ENCODE results near the gene GMDS.
A peak's percentile ranks its signal among the peaks of the same experiment; 100 is the strongest.

GMDS gene

DNA sequence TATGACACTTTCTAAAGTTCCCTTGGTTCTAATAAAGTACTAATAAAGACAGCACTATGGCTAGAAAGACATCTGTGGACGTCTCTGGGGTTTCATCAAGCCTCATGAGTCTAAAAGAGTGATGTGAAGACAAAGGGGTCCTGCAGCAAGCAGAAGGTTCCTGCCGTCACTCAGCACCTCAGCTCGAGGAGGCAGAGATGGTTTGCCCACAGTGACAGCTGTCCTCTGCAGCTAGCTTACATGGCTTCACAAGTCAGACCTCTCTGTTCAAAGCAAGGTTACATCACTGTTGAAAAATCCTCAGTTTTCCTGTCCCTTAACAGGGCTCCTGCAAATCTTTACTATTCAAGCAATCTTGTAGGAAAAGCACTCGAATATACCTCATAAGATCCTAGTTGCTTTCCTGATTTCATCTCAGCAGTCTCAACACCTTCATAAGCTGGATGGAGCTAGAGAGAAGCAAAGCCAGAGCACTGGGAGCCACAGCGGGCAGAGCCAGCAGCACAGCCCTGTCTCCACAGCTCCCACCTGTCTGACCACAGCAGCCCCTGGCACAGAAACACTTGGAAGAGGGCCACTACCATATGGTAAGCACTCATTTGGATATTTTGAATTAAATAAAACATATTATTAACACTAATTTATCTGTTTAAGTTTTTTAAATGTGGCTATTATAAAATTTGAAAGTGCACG lies 202.3 kb downstream of the GMDS start:
- no peaks in the 10 kb centered on the region for H3K27me3 ChIP-seq (ENCODE audit: low read depth, low read length)
- no peak overlapping the region for H3K4me3 ChIP-seq (ENCODE audit: low read length)
- no peak overlapping the region for H3K27ac ChIP-seq (ENCODE audit: low read length)
- H3K79me2 ChIP-seq (ENCODE audit: low read length): no peaks in the 10 kb centered on the region
- H4K20me1 ChIP-seq (ENCODE audit: insufficient read depth, low read length): no peaks in the 10 kb centered on the region
- H3K9me3 ChIP-seq (ENCODE audit: insufficient read depth, low read length): no peaks in the 10 kb centered on the region
- no peak overlapping the region for H3K4me2 ChIP-seq (ENCODE audit: low read length)
- TF ChIP-seq EZH2phosphoT487 (IDR thresholded peaks at IDR 0.05; ENCODE audit: low read depth) (no peak), CTCF (IDR thresholded peaks at IDR 0.05; ENCODE audit: low read depth, low read length) (no peak)
- H3K9ac ChIP-seq (ENCODE audit: low read length): no peak overlapping the region
- no peak overlapping the region for H2AFZ ChIP-seq (ENCODE audit: low read depth, low read length)
- no peaks in the 10 kb centered on the region for H3K4me1 ChIP-seq (ENCODE audit: low read length)
- H3K36me3 ChIP-seq (replicated peaks; ENCODE audit: low read depth, low read length): no peaks in the 10 kb centered on the region

DNA sequence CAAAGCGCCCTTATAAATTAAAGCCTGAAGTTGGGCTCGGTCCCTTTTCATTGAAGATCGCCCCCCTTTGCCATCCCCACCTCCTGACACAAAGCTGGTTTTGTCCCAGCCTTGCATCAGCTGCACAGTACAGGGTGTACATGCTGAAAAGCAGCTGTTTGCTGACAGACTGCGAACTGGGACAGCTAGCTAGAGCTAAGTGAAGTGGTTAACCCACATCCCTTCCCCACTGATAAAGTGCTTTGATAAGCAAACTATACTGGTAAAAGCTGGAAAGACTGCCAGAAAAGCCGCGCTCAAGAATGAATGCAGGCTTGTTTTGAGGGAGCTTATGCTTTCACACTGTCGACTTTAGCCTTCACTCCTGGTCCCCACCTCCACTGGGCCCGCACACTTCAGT lies 207.3 kb downstream of the GMDS start:
- no peak for TF ChIP-seq CTCF (IDR thresholded peaks at IDR 0.05; ENCODE audit: low read depth, low read length)
- no peak for TF ChIP-seq EZH2phosphoT487 (IDR thresholded peaks at IDR 0.05; ENCODE audit: low read depth)
- no peaks in the 10 kb centered on the region for H3K36me3 ChIP-seq (replicated peaks; ENCODE audit: low read depth, low read length)
- no peak overlapping the region for H3K27ac ChIP-seq (ENCODE audit: low read length)
- H3K9ac ChIP-seq (ENCODE audit: low read length): no peak overlapping the region
- no peaks in the 10 kb centered on the region for H3K79me2 ChIP-seq (ENCODE audit: low read length)
- no peaks in the 10 kb centered on the region for H3K27me3 ChIP-seq (ENCODE audit: low read depth, low read length)
- H3K9me3 ChIP-seq (ENCODE audit: insufficient read depth, low read length): no peaks in the 10 kb centered on the region
- H4K20me1 ChIP-seq (ENCODE audit: insufficient read depth, low read length): no peaks in the 10 kb centered on the region
- no peak overlapping the region for H3K4me3 ChIP-seq (ENCODE audit: low read length)
- peaks cover 6% of the 10 kb centered on the region for H3K4me1 ChIP-seq (ENCODE audit: low read length)
- H3K4me2 ChIP-seq (ENCODE audit: low read length): no peak overlapping the region
- H2AFZ ChIP-seq (ENCODE audit: low read depth, low read length): no peak overlapping the region

DNA sequence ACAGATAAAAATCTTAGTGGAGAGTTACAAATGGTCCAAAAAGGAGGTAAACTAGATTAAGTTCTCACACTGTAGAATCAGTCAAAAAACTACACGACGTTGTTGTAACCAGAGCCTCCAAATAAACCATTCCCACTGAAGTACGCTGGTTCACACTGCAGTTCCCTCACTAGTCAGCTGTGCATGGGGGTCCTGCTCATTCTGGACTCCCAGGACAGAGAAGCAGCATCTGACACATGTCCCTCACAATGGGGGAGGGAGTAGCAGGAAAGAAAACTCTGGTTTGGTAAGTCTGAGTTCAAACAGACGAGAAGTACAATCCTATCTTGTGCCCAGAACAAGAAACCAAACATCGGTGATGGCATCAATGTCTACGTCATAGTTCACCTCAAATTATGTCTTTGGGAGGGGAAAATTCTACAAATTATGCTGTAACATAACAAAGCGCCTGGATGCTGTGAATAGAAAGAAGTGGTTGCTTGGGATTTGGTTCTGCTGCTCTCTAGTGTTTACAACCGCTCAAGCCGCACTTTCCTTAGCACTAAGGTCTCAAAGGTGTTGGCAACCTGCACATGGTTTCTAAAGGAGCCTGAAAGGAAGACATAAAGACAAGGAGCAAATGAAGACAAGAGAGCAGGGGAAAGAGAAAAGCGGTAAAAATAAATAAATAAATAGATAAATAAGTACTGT lies 208.0 kb downstream of the GMDS start:
- H3K4me2 ChIP-seq (ENCODE audit: low read length): no peak overlapping the region
- no peaks in the 10 kb centered on the region for H4K20me1 ChIP-seq (ENCODE audit: insufficient read depth, low read length)
- no peak overlapping the region for H3K4me3 ChIP-seq (ENCODE audit: low read length)
- no peaks in the 10 kb centered on the region for H3K27me3 ChIP-seq (ENCODE audit: low read depth, low read length)
- H3K36me3 ChIP-seq (replicated peaks; ENCODE audit: low read depth, low read length): no peaks in the 10 kb centered on the region
- H2AFZ ChIP-seq (ENCODE audit: low read depth, low read length): no peak overlapping the region
- H3K79me2 ChIP-seq (ENCODE audit: low read length): no peaks in the 10 kb centered on the region
- H3K9me3 ChIP-seq (ENCODE audit: insufficient read depth, low read length): no peaks in the 10 kb centered on the region
- H3K27ac ChIP-seq (ENCODE audit: low read length): no peak overlapping the region
- no peak overlapping the region for H3K9ac ChIP-seq (ENCODE audit: low read length)
- TF ChIP-seq EZH2phosphoT487 (IDR thresholded peaks at IDR 0.05; ENCODE audit: low read depth): no peak
- TF ChIP-seq CTCF (IDR thresholded peaks at IDR 0.05; ENCODE audit: low read depth, low read length): peak; percentile 31; the same call in 1 of the 2 replicates
- H3K4me1 ChIP-seq (ENCODE audit: low read length): peaks cover 6% of the 10 kb centered on the region

GRCh38 chr6:2036710-2037023 lies 208.7 kb downstream of the GMDS start:
- H3K9me3 ChIP-seq (ENCODE audit: insufficient read depth, low read length): no peaks in the 10 kb centered on the region
- no peak overlapping the region for H3K9ac ChIP-seq (ENCODE audit: low read length)
- no peaks in the 10 kb centered on the region for H3K27me3 ChIP-seq (ENCODE audit: low read depth, low read length)
- H4K20me1 ChIP-seq (ENCODE audit: insufficient read depth, low read length): no peaks in the 10 kb centered on the region
- H3K4me3 ChIP-seq (ENCODE audit: low read length): no peak overlapping the region
- H3K36me3 ChIP-seq (replicated peaks; ENCODE audit: low read depth, low read length): no peaks in the 10 kb centered on the region
- no peaks in the 10 kb centered on the region for H3K79me2 ChIP-seq (ENCODE audit: low read length)
- no peak overlapping the region for H3K4me2 ChIP-seq (ENCODE audit: low read length)
- H3K4me1 ChIP-seq (ENCODE audit: low read length): peaks cover 6% of the 10 kb centered on the region
- no peak overlapping the region for H2AFZ ChIP-seq (ENCODE audit: low read depth, low read length)
- TF ChIP-seq CTCF (IDR thresholded peaks at IDR 0.05; ENCODE audit: low read depth, low read length): no peak
- TF ChIP-seq EZH2phosphoT487 (IDR thresholded peaks at IDR 0.05; ENCODE audit: low read depth): no peak
- H3K27ac ChIP-seq (ENCODE audit: low read length): no peak overlapping the region

Measured in OCI-LY3 (cell line).